GDM1 (cell line): ENCODE data around the gene ELAVL2.

ENCODE experiments used
- DNase-seq: peaks from one replicate; lab custom pipeline; 2025; lab: John Stamatoyannopoulos, UW

The ELAVL2 gene

GRCh38 chr9:23821375-23822181 lies 4.5 kb downstream of the ELAVL2 start:
- no peak for DNase-seq

- DNase-seq, result no peak
Observed at GRCh38 chr9:23820451-23821374, 5.3 kb downstream of the ELAVL2 start.

- DNase-seq, result no peak
Observed at GRCh38 chr9:23819403-23819802, 6.6 kb downstream of the ELAVL2 start.

- DNase-seq, result no peak
Observed at GRCh38 chr9:23814243-23814642, 11.8 kb downstream of the ELAVL2 start.

- no peak for DNase-seq
Observed at GRCh38 chr9:23812673-23813072, 13.4 kb downstream of the ELAVL2 start.

- DNase-seq, result no peak
Observed at GRCh38 chr9:23811633-23812032, 14.4 kb downstream of the ELAVL2 start.

GRCh38 chr9:23803216-23803615 lies 22.8 kb downstream of the ELAVL2 start:
- DNase-seq, result no peak

GRCh38 chr9:23801523-23801922 lies 24.5 kb downstream of the ELAVL2 start:
- DNase-seq, result no peak

GRCh38 chr9:23799521-23799920 lies 26.5 kb downstream of the ELAVL2 start:
- DNase-seq, result no peak

GRCh38 chr9:23798325-23798724 lies 27.7 kb downstream of the ELAVL2 start:
- no peak for DNase-seq

GRCh38 chr9:23796209-23796608 lies 29.8 kb downstream of the ELAVL2 start:
- DNase-seq, result no peak

- no peak for DNase-seq
Observed at GRCh38 chr9:23790351-23791260, 35.4 kb downstream of the ELAVL2 start.

GRCh38 chr9:23789529-23790254 lies 36.3 kb downstream of the ELAVL2 start:
- DNase-seq, result no peak

- DNase-seq, result no peak
Observed at GRCh38 chr9:23784962-23785361, 41.1 kb downstream of the ELAVL2 start.

GRCh38 chr9:23783509-23783908 lies 42.5 kb downstream of the ELAVL2 start:
- DNase-seq, result no peak

- no peak for DNase-seq
Observed at GRCh38 chr9:23779220-23779619, 46.8 kb downstream of the ELAVL2 start.

- no peak for DNase-seq
Observed at GRCh38 chr9:23777328-23777727, 48.7 kb downstream of the ELAVL2 start.

- no peak for DNase-seq
Observed at GRCh38 chr9:23775549-23775948, 50.5 kb downstream of the ELAVL2 start.

- no peak for DNase-seq
Observed at GRCh38 chr9:23774266-23774665, 51.8 kb downstream of the ELAVL2 start.

- DNase-seq, result no peak
Observed at GRCh38 chr9:23772385-23772783, 53.7 kb downstream of the ELAVL2 start.

- no peak for DNase-seq
Observed at GRCh38 chr9:23771746-23772384, 54.2 kb downstream of the ELAVL2 start.
